Vagina (tissue), 2 donors: Measurements from ENCODE around the gene AMBP.

ENCODE experiments used
- POLR2A ChIP-seq, 2 donors: fragments of 450-650 bp; IDR thresholded peaks; one replicate each; pipeline ENCODE4 v1.6.1; 2017; ENCODE audit warnings: antibody characterized with exemption in 2 of 2, mild to moderate bottlenecking in 2 of 2, moderate library complexity in 2 of 2
- POLR2AphosphoS5 ChIP-seq, 2 donors: sonication (generic); formaldehyde crosslinking; IDR thresholded peaks; one replicate each; pipeline ENCODE4 v1.9.0; 2017; ENCODE audit warnings: antibody characterized with exemption in 2 of 2, mild to moderate bottlenecking in 2 of 2, low read depth in 1 of 2; ENCODE audit not compliant: insufficient read depth in 1 of 2
- TF ChIP-seq, protein P1 (sequence below), 3 experiments: fragments of 450-650 bp in 2 of 3; fragments of 200-600 bp in 1 of 3; sonication (generic) in 1 of 3; IDR thresholded peaks; one replicate each; pipeline ENCODE4 v1.5.1; 2017 to 2019; ENCODE audit warnings: antibody characterized with exemption in 3 of 3, mild to moderate bottlenecking in 2 of 3, moderate library complexity in 2 of 3

DNA sequence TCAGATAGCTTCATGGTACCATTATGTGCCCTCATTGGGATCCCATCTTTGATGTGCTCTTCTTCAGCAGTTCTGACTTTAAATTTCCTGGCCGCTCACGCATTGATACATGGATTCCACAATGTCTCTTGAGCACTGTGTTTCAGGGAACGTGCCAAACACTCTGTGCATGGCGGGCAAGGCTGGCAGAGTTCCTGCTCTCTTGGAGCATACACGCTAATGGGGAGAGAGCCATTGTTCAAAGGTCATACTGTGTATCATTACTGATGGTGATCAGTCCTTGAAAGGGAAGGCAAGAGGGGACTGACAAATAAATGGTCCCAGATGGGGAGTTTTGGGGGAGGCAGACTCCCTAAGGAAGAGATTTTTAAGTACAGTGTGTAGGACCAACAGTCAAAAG, 52.3 kb downstream of the AMBP start:
- no peak for TF ChIP-seq POLR2AphosphoS5 (IDR thresholded peaks at IDR 0.05; ENCODE audit: insufficient read depth in 1 of 2, low read depth in 1 of 2)
- TF ChIP-seq, protein P1, sequence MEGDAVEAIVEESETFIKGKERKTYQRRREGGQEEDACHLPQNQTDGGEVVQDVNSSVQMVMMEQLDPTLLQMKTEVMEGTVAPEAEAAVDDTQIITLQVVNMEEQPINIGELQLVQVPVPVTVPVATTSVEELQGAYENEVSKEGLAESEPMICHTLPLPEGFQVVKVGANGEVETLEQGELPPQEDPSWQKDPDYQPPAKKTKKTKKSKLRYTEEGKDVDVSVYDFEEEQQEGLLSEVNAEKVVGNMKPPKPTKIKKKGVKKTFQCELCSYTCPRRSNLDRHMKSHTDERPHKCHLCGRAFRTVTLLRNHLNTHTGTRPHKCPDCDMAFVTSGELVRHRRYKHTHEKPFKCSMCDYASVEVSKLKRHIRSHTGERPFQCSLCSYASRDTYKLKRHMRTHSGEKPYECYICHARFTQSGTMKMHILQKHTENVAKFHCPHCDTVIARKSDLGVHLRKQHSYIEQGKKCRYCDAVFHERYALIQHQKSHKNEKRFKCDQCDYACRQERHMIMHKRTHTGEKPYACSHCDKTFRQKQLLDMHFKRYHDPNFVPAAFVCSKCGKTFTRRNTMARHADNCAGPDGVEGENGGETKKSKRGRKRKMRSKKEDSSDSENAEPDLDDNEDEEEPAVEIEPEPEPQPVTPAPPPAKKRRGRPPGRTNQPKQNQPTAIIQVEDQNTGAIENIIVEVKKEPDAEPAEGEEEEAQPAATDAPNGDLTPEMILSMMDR (IDR thresholded peaks at IDR 0.05): no peak
- no peak for TF ChIP-seq POLR2A (IDR thresholded peaks at IDR 0.05)
